HEK293 (cell line): ENCODE data around the gene DUS3L.

Experiments
- CTCF ChIA-PET: fragments of 350-600 bp; formaldehyde crosslinking; extraction: SDS; loops from one replicate; lab custom pipeline; 2021; ENCODE audit warnings: antibody characterized with exemption; lab: Yijun Ruan, JAX
- POLR2A ChIA-PET: fragments of 300-600 bp; formaldehyde crosslinking; extraction: SDS; loops from one replicate; lab custom pipeline; 2020; ENCODE audit warnings: antibody characterized with exemption, inconsistent platforms; lab: Yijun Ruan, JAX
- H3K27ac ChIP-seq: fragments of 200-500 bp; sonication (Bioruptor generic); 2 replicates; pipeline ENCODE4 v1.5.1; 2014; ENCODE audit warnings: low read depth, low read length, control low read depth, inconsistent platforms; ENCODE audit errors: extremely low read depth
- H3K36me3 ChIP-seq, 2 experiments: fragments of 200-500 bp in 1 of 2; sonication (Bioruptor generic) in 1 of 2; 1 replicate in 1 of 2; 2 replicates in 1 of 2; pipeline ENCODE4 v1.5.1; 2014 to 2017; ENCODE audit warnings: inconsistent platforms in 2 of 2, low read length in 2 of 2; ENCODE audit not compliant: control insufficient read depth in 2 of 2, insufficient read depth in 1 of 2
- H3K4me1 ChIP-seq: fragments of 200-500 bp; sonication (Bioruptor generic); 2 replicates; pipeline ENCODE4 v1.5.1; 2014; ENCODE audit warnings: mild to moderate bottlenecking, low read length, inconsistent platforms; ENCODE audit not compliant: control insufficient read depth, insufficient read depth
- H3K4me3 ChIP-seq: 2 replicates; pipeline ENCODE4 v1.5.1; 2011; ENCODE audit warnings: low read depth, mild to moderate bottlenecking, control low read depth, low read length, moderate library complexity
- H3K9me3 ChIP-seq: fragments of 200-500 bp; sonication (Bioruptor generic); 2 replicates; pipeline ENCODE4 v1.5.1; 2014; ENCODE audit warnings: low read depth, low read length, inconsistent platforms; ENCODE audit not compliant: control insufficient read depth, insufficient read depth
- ATF2 ChIP-seq: fragments of 450-650 bp; formaldehyde crosslinking; IDR thresholded peaks from 2 replicates; pipeline ENCODE4 v1.5.1; 2016; ENCODE audit warnings: missing biosample characterization, missing genetic modification characterization, low read depth
- BCL6B ChIP-seq: fragments of 450-650 bp; formaldehyde crosslinking; IDR thresholded peaks from 2 replicates; pipeline ENCODE4 v1.5.1; 2017; ENCODE audit warnings: missing biosample characterization, missing genetic modification characterization
- CTCF ChIP-seq: fragments of 450-650 bp; formaldehyde crosslinking; IDR thresholded peaks from 2 replicates; pipeline ENCODE4 v1.5.1; 2016; ENCODE audit warnings: missing biosample characterization, missing genetic modification characterization
- KLF8 ChIP-seq: fragments of 450-650 bp; formaldehyde crosslinking; IDR thresholded peaks from 2 replicates; pipeline ENCODE4 v1.5.1; 2016; ENCODE audit warnings: missing biosample characterization, missing genetic modification characterization
- RBAK ChIP-seq: fragments of 450-650 bp; formaldehyde crosslinking; IDR thresholded peaks from 2 replicates; pipeline ENCODE4 v1.5.1; 2016; ENCODE audit warnings: missing biosample characterization, missing genetic modification characterization
- SETDB1 ChIP-seq: IDR thresholded peaks from one replicate; pipeline ENCODE4 v1.6.1; 2017; ENCODE audit warnings: mild to moderate bottlenecking, low read length, moderate library complexity, mixed read lengths; ENCODE audit not compliant: insufficient read length
- SP7 ChIP-seq: fragments of 450-650 bp; formaldehyde crosslinking; IDR thresholded peaks from 2 replicates; pipeline ENCODE4 v1.5.1; 2016; ENCODE audit warnings: missing biosample characterization, missing genetic modification characterization
- ZFP37 ChIP-seq: fragments of 450-650 bp; formaldehyde crosslinking; IDR thresholded peaks from 2 replicates; pipeline ENCODE4 v1.5.1; 2016; ENCODE audit warnings: missing biosample characterization, missing genetic modification characterization
- ZNF114 ChIP-seq: fragments of 450-650 bp; formaldehyde crosslinking; IDR thresholded peaks from 2 replicates; pipeline ENCODE4 v1.5.0; 2017; ENCODE audit warnings: missing biosample characterization, missing genetic modification characterization
- ZNF121 ChIP-seq: fragments of 450-650 bp; formaldehyde crosslinking; IDR thresholded peaks from 2 replicates; pipeline ENCODE4 v1.5.1; 2016; ENCODE audit warnings: missing biosample characterization, missing genetic modification characterization
- ZNF138 ChIP-seq: fragments of 450-650 bp; formaldehyde crosslinking; IDR thresholded peaks from 2 replicates; pipeline ENCODE4 v1.5.1; 2016; ENCODE audit warnings: missing biosample characterization, missing genetic modification characterization, borderline replicate concordance
- ZNF140 ChIP-seq: fragments of 450-650 bp; formaldehyde crosslinking; IDR thresholded peaks from 2 replicates; pipeline ENCODE4 v1.5.1; 2016; ENCODE audit warnings: missing biosample characterization, missing genetic modification characterization
- ZNF221 ChIP-seq: fragments of 450-650 bp; formaldehyde crosslinking; IDR thresholded peaks from 2 replicates; pipeline ENCODE4 v1.5.1; 2017; ENCODE audit warnings: missing biosample characterization, missing genetic modification characterization, borderline replicate concordance
- ZNF23 ChIP-seq: fragments of 450-650 bp; formaldehyde crosslinking; IDR thresholded peaks from 2 replicates; pipeline ENCODE4 v1.5.1; 2016; ENCODE audit warnings: missing biosample characterization, missing genetic modification characterization, borderline replicate concordance
- ZNF292 ChIP-seq: fragments of 450-650 bp; formaldehyde crosslinking; IDR thresholded peaks from 2 replicates; pipeline ENCODE4 v1.5.1; 2016; ENCODE audit warnings: low read depth, missing biosample characterization, missing genetic modification characterization, borderline replicate concordance
- ZNF335 ChIP-seq: fragments of 450-650 bp; formaldehyde crosslinking; conservative IDR thresholded peaks from 2 replicates; pipeline ENCODE4 v1.5.1; 2016; ENCODE audit warnings: missing biosample characterization, missing genetic modification characterization
- ZNF580 ChIP-seq: fragments of 450-650 bp; formaldehyde crosslinking; IDR thresholded peaks from 2 replicates; pipeline ENCODE4 v1.5.1; 2016; ENCODE audit warnings: missing biosample characterization, missing genetic modification characterization
- ZNF621 ChIP-seq: fragments of 450-650 bp; formaldehyde crosslinking; IDR thresholded peaks from 2 replicates; pipeline ENCODE4 v1.5.1; 2017; ENCODE audit warnings: missing biosample characterization, missing genetic modification characterization
- ZNF639 ChIP-seq: fragments of 450-650 bp; formaldehyde crosslinking; IDR thresholded peaks from 2 replicates; pipeline ENCODE4 v1.5.1; 2016; ENCODE audit warnings: missing biosample characterization, missing genetic modification characterization
- ZNF677 ChIP-seq: fragments of 450-650 bp; IDR thresholded peaks from 2 replicates; pipeline ENCODE4 v1.5.0; 2018; ENCODE audit warnings: missing biosample characterization, mild to moderate bottlenecking, missing genetic modification characterization, moderate library complexity
- ZNF776 ChIP-seq: fragments of 450-650 bp; formaldehyde crosslinking; IDR thresholded peaks from 2 replicates; pipeline ENCODE4 v1.5.0; 2017; ENCODE audit warnings: missing biosample characterization, missing genetic modification characterization, borderline replicate concordance
- ZNF837 ChIP-seq: fragments of 450-650 bp; formaldehyde crosslinking; IDR thresholded peaks from 2 replicates; pipeline ENCODE4 v1.5.1; 2016; ENCODE audit warnings: missing biosample characterization, missing genetic modification characterization

DUS3L gene

GRCh38 chr19:5773276-5773675 lies 17.7 kb downstream of the DUS3L start:
- TF ChIP-seq ZFP37 (peak; percentile 95), ATF2 (tag by site-specific recombination) (no peak), ZNF140 (tag by site-specific recombination) (no peak), ZNF776 (tag by site-specific recombination) (no peak), ZNF580 (tag by site-specific recombination) (no peak), ZNF335 (peak; percentile 68), ZNF23 (no peak)
- TF ChIP-seq, all 188 proteins: peak for 2
- H3K36me3 ChIP-seq: no peaks in the 10 kb centered on the region
- POLR2A ChIA-PET: interaction anchor here (1.0 kb wide), 1 partner anchor 53 kb away, joined by 4 read pairs; the partner anchor contains the start of genes CATSPERD and LONP1
- H3K9me3 ChIP-seq: no peaks in the 10 kb centered on the region
- CTCF ChIA-PET: interaction anchor here (0.7 to 2.6 kb wide), 6 partner anchors 10 to 31 kb away, joined by 3 to 25 read pairs (median 10); partner anchors contain the start of genes DUS3L and NRTN
- no peaks in the 10 kb centered on the region for H3K4me1 ChIP-seq
- no peak overlapping the region for H3K4me3 ChIP-seq
- no peak overlapping the region for H3K27ac ChIP-seq

- no peaks in the 10 kb centered on the region for H3K9me3 ChIP-seq
- H3K27ac ChIP-seq: no peak overlapping the region
- TF ChIP-seq ZNF837 (tag by site-specific recombination) (no peak), ZNF114 (tag by site-specific recombination) (no peak), ZNF121 (tag by site-specific recombination) (no peak), KLF8 (tag by site-specific recombination) (no peak), BCL6B (tag by site-specific recombination) (no peak), SETDB1 (no peak), RBAK (no peak), ZNF621 (tag by site-specific recombination) (no peak), CTCF (tag by site-specific recombination) (no peak), ZNF677 (no peak), ZNF292 (tag by site-specific recombination) (no peak), ZNF138 (tag by site-specific recombination) (no peak), SP7 (tag by site-specific recombination) (no peak), ZNF221 (no peak), ZNF639 (tag by site-specific recombination) (no peak)
- no peaks in the 10 kb centered on the region for H3K4me1 ChIP-seq
- no peaks in the 10 kb centered on the region for H3K36me3 ChIP-seq
- CTCF ChIA-PET: interaction anchor here (0.6 to 1.0 kb wide), 3 partner anchors 9 to 446 kb away, joined by 3 to 9 read pairs (median 4); no protein-coding TSS in a partner anchor
- POLR2A ChIA-PET: interaction anchor here (0.7 kb wide), 1 partner anchor 52 kb away, joined by 5 read pairs; the partner anchor contains the start of gene CATSPERD
- no peak overlapping the region for H3K4me3 ChIP-seq
Measured at GRCh38 chr19:5772416-5772815, 18.5 kb downstream of the DUS3L start.
